Hepatocyte (in vitro differentiated cells): ENCODE results near the gene STARD5.

Source experiments
- EZH2 ChIP-seq: fragments of 200-600 bp; sonication (generic); IDR thresholded peaks from 2 replicates; pipeline ENCODE4 v1.6.1; 2016; ENCODE audit warnings: antibody characterized with exemption, mild to moderate bottlenecking, borderline replicate concordance
- EZH2phosphoT487 ChIP-seq: fragments of 200-600 bp; sonication (generic); IDR thresholded peaks from one replicate; pipeline ENCODE4 v1.6.1; 2018; ENCODE audit warnings: antibody characterized with exemption, mild to moderate bottlenecking, low read depth, moderate library complexity; ENCODE audit not compliant: unreplicated experiment, severe bottlenecking
- TF ChIP-seq, protein P1 (sequence below): fragments of 200-600 bp; sonication (generic); IDR thresholded peaks from 2 replicates; pipeline ENCODE4 v1.5.1; 2016; ENCODE audit warnings: antibody characterized with exemption, mild to moderate bottlenecking; ENCODE audit not compliant: poor library complexity

DNA sequence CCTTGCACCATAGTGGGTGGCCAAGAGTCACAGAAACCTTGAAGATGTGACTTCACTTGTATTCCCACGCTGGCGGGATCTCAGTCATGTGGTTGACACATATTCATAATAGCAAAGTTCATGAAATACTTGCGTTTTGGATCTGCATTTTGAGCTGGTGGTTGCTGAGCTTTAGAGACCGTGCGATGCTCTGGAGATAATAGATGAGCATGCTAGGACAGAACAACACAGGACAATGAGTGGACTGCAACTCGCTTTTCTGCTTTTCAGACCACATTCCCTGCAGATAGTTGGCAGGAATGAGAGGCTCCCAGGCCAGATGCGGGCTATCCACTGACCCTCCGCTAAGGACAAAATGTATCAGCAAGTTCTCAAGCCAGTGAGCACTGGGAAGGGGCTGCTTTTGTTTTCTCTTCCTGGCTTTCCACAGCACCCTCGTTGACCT lies 13.8 kb upstream of the STARD5 start:
- TF ChIP-seq EZH2 (no peak), EZH2phosphoT487 (no peak)
- TF ChIP-seq, protein P1, sequence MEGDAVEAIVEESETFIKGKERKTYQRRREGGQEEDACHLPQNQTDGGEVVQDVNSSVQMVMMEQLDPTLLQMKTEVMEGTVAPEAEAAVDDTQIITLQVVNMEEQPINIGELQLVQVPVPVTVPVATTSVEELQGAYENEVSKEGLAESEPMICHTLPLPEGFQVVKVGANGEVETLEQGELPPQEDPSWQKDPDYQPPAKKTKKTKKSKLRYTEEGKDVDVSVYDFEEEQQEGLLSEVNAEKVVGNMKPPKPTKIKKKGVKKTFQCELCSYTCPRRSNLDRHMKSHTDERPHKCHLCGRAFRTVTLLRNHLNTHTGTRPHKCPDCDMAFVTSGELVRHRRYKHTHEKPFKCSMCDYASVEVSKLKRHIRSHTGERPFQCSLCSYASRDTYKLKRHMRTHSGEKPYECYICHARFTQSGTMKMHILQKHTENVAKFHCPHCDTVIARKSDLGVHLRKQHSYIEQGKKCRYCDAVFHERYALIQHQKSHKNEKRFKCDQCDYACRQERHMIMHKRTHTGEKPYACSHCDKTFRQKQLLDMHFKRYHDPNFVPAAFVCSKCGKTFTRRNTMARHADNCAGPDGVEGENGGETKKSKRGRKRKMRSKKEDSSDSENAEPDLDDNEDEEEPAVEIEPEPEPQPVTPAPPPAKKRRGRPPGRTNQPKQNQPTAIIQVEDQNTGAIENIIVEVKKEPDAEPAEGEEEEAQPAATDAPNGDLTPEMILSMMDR: no peak
